Panc1 (cell line): ENCODE data around the gene RUNX1. TPM values are rescaled to one million over a fixed set of nuclear protein-coding genes. Genes with fewer than 3 reads are reported as not detected.

ENCODE experiments used
- ATAC-seq: fragments of 200-7000 bp; cut with Tn5 transposase; 2 replicates; pipeline ENCODE4 v1.9.1; 2020; ENCODE audit warnings: mild to moderate bottlenecking, moderate library complexity
- BruUV-seq: library from RNA; stranded (reverse); fragments of 400-500 nt; replicated peaks from 2 replicates; lab custom pipeline; 2021; lab: Mats Ljungman, UMichigan
- CTCF ChIA-PET: fragments of 300-600 bp; sonication (Branson Sonifier 250); formaldehyde crosslinking; loops from one replicate; lab custom pipeline; 2022; ENCODE audit warnings: antibody characterized with exemption; lab: Charles Lee
- POLR2A ChIA-PET: fragments of 300-600 bp; sonication (Branson Sonifier 250); formaldehyde crosslinking; loops from one replicate; lab custom pipeline; 2022; ENCODE audit warnings: antibody characterized with exemption; lab: Charles Lee
- DNase-seq: peaks from one replicate; pipeline ENCODE4 v3.0.0-alpha.2; 2010; ENCODE audit warnings: low read depth, low spot score
- H3K27ac ChIP-seq: 2 replicates; pipeline ENCODE4 v1.5.1; 2011; ENCODE audit warnings: mild to moderate bottlenecking, low read length, inconsistent platforms
- H3K27me3 ChIP-seq: fragments of 200-500 bp; sonication (Bioruptor generic); 2 replicates; pipeline ENCODE4 v1.6.0; 2014; ENCODE audit warnings: low read length, inconsistent platforms; ENCODE audit not compliant: control insufficient read depth, insufficient read depth
- H3K36me3 ChIP-seq: fragments of 200-500 bp; sonication (Bioruptor generic); 2 replicates; pipeline ENCODE4 v1.5.1; 2014; ENCODE audit warnings: inconsistent platforms, mild to moderate bottlenecking, low read length, moderate library complexity; ENCODE audit not compliant: control insufficient read depth, insufficient read depth
- H3K4me1 ChIP-seq: 2 replicates; pipeline ENCODE4 v1.5.1; 2011; ENCODE audit warnings: inconsistent platforms, mild to moderate bottlenecking, low read length, moderate library complexity; ENCODE audit not compliant: control insufficient read depth, insufficient read depth
- H3K4me3 ChIP-seq, 2 experiments: 2 replicates each; pipeline ENCODE4 v1.5.1; 2011 to 2012; ENCODE audit warnings: low read depth in 2 of 2, low read length in 2 of 2, mild to moderate bottlenecking in 2 of 2, inconsistent platforms in 1 of 2, moderate library complexity in 1 of 2
- H3K9me3 ChIP-seq: fragments of 200-500 bp; sonication (Bioruptor generic); 2 replicates; pipeline ENCODE4 v1.5.1; 2014; ENCODE audit warnings: low read depth, mild to moderate bottlenecking, inconsistent platforms, low read length, moderate library complexity; ENCODE audit not compliant: control insufficient read depth, insufficient read depth
- CTCF ChIP-seq: fragments of 450-650 bp; IDR thresholded peaks from 2 replicates; pipeline ENCODE4 v1.5.1; 2017; ENCODE audit warnings: mild to moderate bottlenecking
- POLR2AphosphoS5 ChIP-seq: IDR thresholded peaks from 2 replicates; pipeline ENCODE4 v1.6.1; 2012; ENCODE audit warnings: mild to moderate bottlenecking, low read depth, low read length, moderate library complexity
- REST ChIP-seq, 2 experiments: IDR thresholded peaks; 2 replicates each; pipeline ENCODE4 v1.6.1; 2011 to 2012; ENCODE audit warnings: low read depth in 2 of 2, control low read depth in 1 of 2, low read length in 1 of 2, mild to moderate bottlenecking in 1 of 2, moderate library complexity in 1 of 2; ENCODE audit not compliant: insufficient read depth in 1 of 2
- SIN3A ChIP-seq: IDR thresholded peaks from 2 replicates; pipeline ENCODE4 v1.6.1; 2012; ENCODE audit warnings: low read depth, mild to moderate bottlenecking, low read length, moderate library complexity, borderline replicate concordance; ENCODE audit not compliant: insufficient read depth
- TCF7L2 ChIP-seq: IDR thresholded peaks from 2 replicates; pipeline ENCODE4 v1.6.1; 2011; ENCODE audit warnings: mild to moderate bottlenecking, low read depth, low read length, inconsistent platforms
- in situ Hi-C: cut with HindIII; loops from 2 replicates; pipeline ENCODE4 v1.10.0; 2016; ENCODE audit warnings: low sequenced_read_pairs, low pct_unique_long_range_greater_than_20kb
- intact Hi-C: fragments of 100-400 bp; cut with micrococcal nuclease; formaldehyde crosslinking; loops from one replicate; pipeline ENCODE4 v1.10.0; 2022; ENCODE audit not compliant: unreplicated experiment
- total RNA-seq: library from RNA; stranded (reverse); gene quantifications from one replicate; pipeline ENCODE4 v1.2.1, GENCODE V29; 2021; ENCODE audit not compliant: unreplicated experiment

The RUNX1 gene
- total RNA-seq, 1 experiment from 2014 or later, result 22.4 TPM

- Histone ChIP-seq H3K27me3 (no peaks in the 10 kb centered on the region), H3K9me3 (no peaks in the 10 kb centered on the region), H3K4me1 (peaks cover 3% of the 10 kb centered on the region; the same call in 1 of the 2 replicates), H3K4me3 (no peak overlapping the region), H3K36me3 (no peaks in the 10 kb centered on the region), H3K27ac (no peak overlapping the region)
- CTCF ChIA-PET, result no interaction called here
- BruUV-seq, result no TSS peak
- POLR2A ChIA-PET, result no interaction called here
- intact Hi-C loops, result no loop called here
- in situ Hi-C loops, result no loop called here
- ATAC-seq, result no peak
- TF ChIP-seq SIN3A (no peak), REST (IDR thresholded peaks at IDR 0.05; ENCODE audit: insufficient read depth in 1 of 2, low read depth in 2 of 2, low read length in 1 of 2) (no peak), TCF7L2 (no peak), POLR2AphosphoS5 (no peak), CTCF (no peak)
- DNase-seq, result no peak
Observed at GRCh38 chr21:34838956-34839820, 209.9 kb downstream of the RUNX1 start.

GRCh38 chr21:34836933-34837505 lies 212.1 kb downstream of the RUNX1 start:
- intact Hi-C loops, result no loop called here
- peaks cover 4% of the 10 kb centered on the region; the same call in 1 of the 2 replicates for H3K36me3 ChIP-seq
- ChIA-PET CTCF (interaction anchor here (0.9 kb wide), 1 partner anchor 91 kb away, joined by 3 read pairs; no protein-coding TSS in a partner anchor), POLR2A (no interaction called here)
- no TSS peak for BruUV-seq
- no peak for ATAC-seq
- no peak for TF ChIP-seq REST (IDR thresholded peaks at IDR 0.05; ENCODE audit: insufficient read depth in 1 of 2, low read depth in 2 of 2, low read length in 1 of 2)
- TF ChIP-seq TCF7L2, result no peak
- no peak for TF ChIP-seq POLR2AphosphoS5
- TF ChIP-seq CTCF, result no peak
- no peak for TF ChIP-seq SIN3A
- DNase-seq, result no peak
- no peaks in the 10 kb centered on the region for H3K9me3 ChIP-seq
- in situ Hi-C loops, result no loop called here
- no peaks in the 10 kb centered on the region for H3K27me3 ChIP-seq
- no peak overlapping the region for H3K27ac ChIP-seq
- no peaks in the 10 kb centered on the region for H3K4me1 ChIP-seq
- no peak overlapping the region for H3K4me3 ChIP-seq
